Nephron progenitor cell (in vitro differentiated cells): ENCODE results near the gene CAP2.

Source experiments
- DNase-seq: peaks from one replicate; pipeline ENCODE4 v3.0.0; 2021
- H3K27ac Mint-ChIP-seq: 2 replicates; pipeline ENCODE4 v1.8.0; 2021; ENCODE audit warnings: mild to moderate bottlenecking, moderate library complexity, mixed read lengths
- H3K27me3 Mint-ChIP-seq: 2 replicates; pipeline ENCODE4 v1.8.0; 2021; ENCODE audit warnings: mild to moderate bottlenecking, low read depth, mixed read lengths; ENCODE audit not compliant: poor library complexity
- H3K36me3 Mint-ChIP-seq: 2 replicates; pipeline ENCODE4 v1.8.0; 2021; ENCODE audit warnings: low read depth, mixed read lengths
- H3K4me1 Mint-ChIP-seq: 2 replicates; pipeline ENCODE4 v1.8.0; 2021; ENCODE audit warnings: mixed read lengths
- H3K4me3 Mint-ChIP-seq: 2 replicates; pipeline ENCODE4 v1.8.0; 2021; ENCODE audit warnings: mild to moderate bottlenecking, moderate library complexity, mixed read lengths
- H3K9me3 Mint-ChIP-seq: 2 replicates; pipeline ENCODE4 v1.8.0; 2021; ENCODE audit warnings: mild to moderate bottlenecking, moderate library complexity, mixed read lengths
- TF ChIP-seq, protein P1 (sequence below): fragments of 200-600 bp; sonication (generic); IDR thresholded peaks from 2 replicates; pipeline ENCODE4 v1.5.0; 2021; ENCODE audit warnings: antibody characterized with exemption

Gene CAP2

DNA sequence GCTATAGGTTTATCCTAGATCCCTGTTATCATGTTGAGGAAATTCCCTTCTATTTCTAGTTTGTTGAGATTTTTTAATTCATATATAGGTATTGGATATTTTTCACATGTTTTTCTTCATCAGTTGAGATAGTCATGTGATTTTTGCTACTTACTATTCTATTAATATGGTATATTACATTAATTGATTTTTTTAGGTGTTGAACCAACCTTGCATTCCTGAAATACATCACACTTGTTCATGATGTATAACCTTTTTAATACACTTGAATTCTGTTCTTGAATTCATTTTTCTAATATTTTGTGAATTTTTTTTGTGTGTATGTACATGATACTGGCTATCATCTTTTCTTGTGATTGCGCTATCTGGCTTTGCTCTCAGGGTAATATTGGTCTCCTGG, 25.5 kb upstream of the CAP2 start:
- H3K4me1 Mint-ChIP-seq, result no peaks in the 10 kb centered on the region
- no peak overlapping the region for H3K27ac Mint-ChIP-seq
- H3K36me3 Mint-ChIP-seq, result no peaks in the 10 kb centered on the region

DNA sequence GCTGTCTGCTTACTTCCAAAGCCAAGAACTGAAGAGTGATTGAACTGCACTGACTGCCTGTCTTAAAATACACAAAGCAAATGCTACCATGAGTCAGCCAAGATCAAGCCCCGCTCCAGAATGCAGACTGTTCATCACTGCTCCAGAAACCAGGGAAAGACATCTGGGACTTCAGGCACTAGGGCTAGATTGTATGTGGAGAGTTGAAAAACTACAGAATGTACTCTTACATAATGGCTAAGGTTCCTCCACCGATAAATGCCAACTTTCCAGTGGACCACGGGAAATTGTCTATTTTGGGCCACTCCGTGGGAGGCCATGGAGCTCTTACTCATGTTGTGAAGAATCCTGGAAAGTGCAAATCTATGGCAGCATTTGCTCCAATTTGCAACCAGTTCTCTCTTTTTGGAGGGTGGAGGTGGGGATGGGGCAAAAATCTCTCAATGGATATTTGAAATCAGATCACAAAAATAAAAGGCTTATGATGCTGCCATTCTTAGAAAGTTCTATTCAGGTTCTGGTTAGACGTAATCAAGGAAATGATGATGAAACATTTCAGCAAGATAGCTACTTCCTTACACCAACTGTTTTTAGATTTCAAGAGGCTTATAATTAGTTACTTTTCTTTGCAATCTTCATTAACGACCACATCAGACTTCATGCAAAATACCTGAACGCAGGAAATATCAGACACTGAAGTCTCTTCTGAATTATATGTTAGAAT, 11.8 kb upstream of the CAP2 start:
- H3K36me3 Mint-ChIP-seq, result no peaks in the 10 kb centered on the region
- no peak overlapping the region for H3K4me3 Mint-ChIP-seq
- peaks cover 10% of the 10 kb centered on the region for H3K27me3 Mint-ChIP-seq
- DNase-seq, result no peak
- H3K9me3 Mint-ChIP-seq, result peaks cover 9% of the 10 kb centered on the region
- H3K27ac Mint-ChIP-seq, result no peak overlapping the region
- no peaks in the 10 kb centered on the region for H3K4me1 Mint-ChIP-seq
- TF ChIP-seq, protein P1, sequence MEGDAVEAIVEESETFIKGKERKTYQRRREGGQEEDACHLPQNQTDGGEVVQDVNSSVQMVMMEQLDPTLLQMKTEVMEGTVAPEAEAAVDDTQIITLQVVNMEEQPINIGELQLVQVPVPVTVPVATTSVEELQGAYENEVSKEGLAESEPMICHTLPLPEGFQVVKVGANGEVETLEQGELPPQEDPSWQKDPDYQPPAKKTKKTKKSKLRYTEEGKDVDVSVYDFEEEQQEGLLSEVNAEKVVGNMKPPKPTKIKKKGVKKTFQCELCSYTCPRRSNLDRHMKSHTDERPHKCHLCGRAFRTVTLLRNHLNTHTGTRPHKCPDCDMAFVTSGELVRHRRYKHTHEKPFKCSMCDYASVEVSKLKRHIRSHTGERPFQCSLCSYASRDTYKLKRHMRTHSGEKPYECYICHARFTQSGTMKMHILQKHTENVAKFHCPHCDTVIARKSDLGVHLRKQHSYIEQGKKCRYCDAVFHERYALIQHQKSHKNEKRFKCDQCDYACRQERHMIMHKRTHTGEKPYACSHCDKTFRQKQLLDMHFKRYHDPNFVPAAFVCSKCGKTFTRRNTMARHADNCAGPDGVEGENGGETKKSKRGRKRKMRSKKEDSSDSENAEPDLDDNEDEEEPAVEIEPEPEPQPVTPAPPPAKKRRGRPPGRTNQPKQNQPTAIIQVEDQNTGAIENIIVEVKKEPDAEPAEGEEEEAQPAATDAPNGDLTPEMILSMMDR, result no peak

More for the DNA sequence above, 25.5 kb upstream of the CAP2 start:
- H3K27me3 Mint-ChIP-seq, result no peaks in the 10 kb centered on the region
- no peak for DNase-seq
- TF ChIP-seq, protein P1, result no peak
- H3K9me3 Mint-ChIP-seq, result peaks cover 35% of the 10 kb centered on the region
- H3K4me3 Mint-ChIP-seq, result no peak overlapping the region

DNA sequence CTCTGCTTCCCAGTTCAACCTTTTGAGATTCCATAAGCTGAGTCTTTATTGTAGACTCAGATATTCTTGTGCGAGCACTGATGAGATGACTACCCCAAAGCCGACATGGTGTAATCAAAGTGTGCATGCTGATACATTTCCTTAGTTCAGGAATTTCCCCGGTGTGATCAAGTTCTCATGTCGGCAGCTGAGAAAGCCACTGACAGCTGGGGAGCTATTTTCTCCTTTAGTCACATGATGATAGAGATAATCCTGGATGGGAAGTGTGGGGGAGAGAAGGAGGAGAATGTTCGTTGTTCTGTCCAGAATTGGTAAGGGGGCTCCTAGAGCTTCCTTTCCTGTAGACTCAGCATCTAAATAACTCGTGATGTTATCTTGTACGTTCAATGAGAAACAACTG, 7.7 kb upstream of the CAP2 start:
- no peak overlapping the region for H3K27ac Mint-ChIP-seq
- peaks cover 10% of the 10 kb centered on the region for H3K27me3 Mint-ChIP-seq
- no peak for DNase-seq
- TF ChIP-seq, protein P1, result no peak
- peaks cover 4% of the 10 kb centered on the region for H3K9me3 Mint-ChIP-seq
- no peaks in the 10 kb centered on the region for H3K4me1 Mint-ChIP-seq
- H3K4me3 Mint-ChIP-seq, result no peak overlapping the region
- H3K36me3 Mint-ChIP-seq, result no peaks in the 10 kb centered on the region

DNA sequence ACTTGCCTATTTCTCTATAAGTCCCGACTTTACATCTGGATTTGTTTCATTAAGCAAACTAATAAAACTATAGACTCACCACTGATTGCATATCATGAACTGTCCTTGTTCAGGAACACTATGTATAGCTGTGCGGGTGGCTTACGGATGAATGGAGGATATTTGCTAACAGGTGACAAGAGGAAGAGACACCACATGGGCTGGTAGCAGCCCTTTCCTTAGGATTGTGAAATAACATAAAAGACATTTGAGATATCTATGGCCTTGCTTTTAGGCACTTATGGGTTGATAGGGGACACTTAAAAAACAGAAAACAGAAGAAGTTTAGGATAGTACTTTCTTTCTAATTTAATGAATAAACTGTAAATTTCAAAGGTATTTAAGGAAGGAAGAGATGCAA, 5.0 kb upstream of the CAP2 start:
- H3K36me3 Mint-ChIP-seq, result no peaks in the 10 kb centered on the region
- TF ChIP-seq, protein P1, result no peak
- H3K4me1 Mint-ChIP-seq, result peaks cover 9% of the 10 kb centered on the region
- peaks cover 3% of the 10 kb centered on the region for H3K27me3 Mint-ChIP-seq
- no peak overlapping the region for H3K27ac Mint-ChIP-seq
- H3K9me3 Mint-ChIP-seq, result peaks cover 4% of the 10 kb centered on the region
- H3K4me3 Mint-ChIP-seq, result no peak overlapping the region
- no peak for DNase-seq

DNA sequence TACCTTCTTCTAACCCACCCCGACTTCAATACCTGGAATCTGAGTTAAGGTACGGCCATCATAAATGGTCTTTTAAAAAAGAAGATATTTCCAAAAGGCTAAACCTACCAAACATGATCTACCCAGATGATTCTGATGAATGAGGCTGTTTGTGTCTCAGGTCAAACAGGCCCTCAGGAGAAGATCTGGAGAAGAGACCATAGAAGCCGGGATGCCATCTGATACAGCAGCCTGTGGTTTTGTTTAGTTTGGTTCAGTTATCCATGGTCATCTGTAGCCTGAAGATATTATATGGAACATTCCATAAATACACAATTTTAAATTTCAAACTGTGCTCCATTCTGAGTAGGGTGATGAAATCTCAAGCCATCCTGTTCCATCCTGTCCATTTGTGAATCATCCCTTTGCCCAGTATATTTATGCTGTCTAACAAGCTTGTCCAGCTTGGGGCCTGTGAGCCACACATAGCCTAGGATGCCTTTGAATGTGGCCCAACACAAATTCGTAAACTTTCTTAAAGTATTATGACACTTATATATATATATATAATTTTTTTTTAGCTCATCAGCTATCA, 4.0 kb upstream of the CAP2 start:
- no peak for DNase-seq
- Mint-ChIP-seq H3K9me3 (peaks cover 6% of the 10 kb centered on the region), H3K27me3 (peaks cover under 1% of the 10 kb centered on the region), H3K27ac (no peak overlapping the region), H3K4me1 (peaks cover 12% of the 10 kb centered on the region), H3K36me3 (peaks cover under 1% of the 10 kb centered on the region), H3K4me3 (no peak overlapping the region)
- TF ChIP-seq, protein P1, result no peak

DNA sequence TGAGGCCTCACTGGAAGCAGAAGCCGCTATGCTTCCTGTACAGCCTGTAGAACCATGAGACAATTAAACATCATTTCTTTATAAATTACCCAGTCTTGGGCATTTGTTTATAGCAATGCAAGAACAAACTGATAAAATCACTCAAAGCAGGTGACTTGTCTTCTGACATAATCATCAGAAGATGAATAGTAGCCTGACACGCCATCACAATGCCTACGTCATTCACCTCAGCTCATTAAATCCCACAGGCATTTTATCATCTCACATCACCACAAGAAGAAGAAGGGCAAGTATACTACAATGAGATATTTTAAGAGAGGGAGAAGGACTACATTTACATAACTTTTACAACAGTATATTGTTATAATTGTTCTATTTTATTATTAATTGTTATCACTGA, 3.1 kb upstream of the CAP2 start:
- Mint-ChIP-seq H3K4me1 (peaks cover 17% of the 10 kb centered on the region), H3K36me3 (peaks cover 9% of the 10 kb centered on the region), H3K27me3 (no peaks in the 10 kb centered on the region), H3K9me3 (peaks cover 14% of the 10 kb centered on the region), H3K27ac (no peak overlapping the region), H3K4me3 (no peak overlapping the region)
- DNase-seq, result no peak
- TF ChIP-seq, protein P1, result no peak
